ENCODE measurements around the gene GPC5. TPM values are rescaled to one million over a fixed set of nuclear protein-coding genes. Genes with fewer than 3 reads are reported as not detected.

The GPC5 gene
- total and polyA plus RNA-seq, 4 donors: 0.51 to 22.4 (median 2.0) TPM

DNA sequence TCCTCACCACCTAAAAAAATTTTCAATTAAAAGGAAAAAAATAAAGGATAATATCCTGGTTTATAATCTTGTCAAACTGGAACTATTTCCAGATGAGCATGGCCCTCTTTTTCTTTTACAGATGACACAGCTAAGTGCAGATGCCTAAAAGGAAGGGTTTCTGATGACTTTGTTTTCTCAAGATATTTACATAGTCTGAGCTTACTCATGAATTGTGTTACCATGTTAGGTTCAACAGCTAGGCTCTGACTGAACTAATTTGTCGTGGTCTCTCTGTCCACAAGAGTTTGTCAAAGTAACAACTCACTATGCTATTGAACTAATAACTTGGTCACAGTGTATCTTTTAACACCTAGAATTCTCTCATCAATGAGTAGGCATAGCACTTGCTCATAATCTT is 780.8 kb downstream of the GPC5 start:
- DNase-seq (ENCODE audit: low spot score): no peak
- no peaks in the 10 kb centered on the region for H3K4me1 ChIP-seq (ENCODE audit: control insufficient read depth in 4 of 4, insufficient read depth in 4 of 4, low read length in 3 of 4)
- H3K9ac ChIP-seq (ENCODE audit: low read depth in 1 of 2, low read length in 2 of 2): no peak overlapping the region
- no peaks in the 10 kb centered on the region for H3K9me3 ChIP-seq (ENCODE audit: control insufficient read depth in 4 of 4, low read length in 3 of 4)
- no peak for TF ChIP-seq HNF4G (IDR thresholded peaks at IDR 0.05)
- TF ChIP-seq NR2F2 (IDR thresholded peaks at IDR 0.05): no peak
- TF ChIP-seq, protein P1, sequence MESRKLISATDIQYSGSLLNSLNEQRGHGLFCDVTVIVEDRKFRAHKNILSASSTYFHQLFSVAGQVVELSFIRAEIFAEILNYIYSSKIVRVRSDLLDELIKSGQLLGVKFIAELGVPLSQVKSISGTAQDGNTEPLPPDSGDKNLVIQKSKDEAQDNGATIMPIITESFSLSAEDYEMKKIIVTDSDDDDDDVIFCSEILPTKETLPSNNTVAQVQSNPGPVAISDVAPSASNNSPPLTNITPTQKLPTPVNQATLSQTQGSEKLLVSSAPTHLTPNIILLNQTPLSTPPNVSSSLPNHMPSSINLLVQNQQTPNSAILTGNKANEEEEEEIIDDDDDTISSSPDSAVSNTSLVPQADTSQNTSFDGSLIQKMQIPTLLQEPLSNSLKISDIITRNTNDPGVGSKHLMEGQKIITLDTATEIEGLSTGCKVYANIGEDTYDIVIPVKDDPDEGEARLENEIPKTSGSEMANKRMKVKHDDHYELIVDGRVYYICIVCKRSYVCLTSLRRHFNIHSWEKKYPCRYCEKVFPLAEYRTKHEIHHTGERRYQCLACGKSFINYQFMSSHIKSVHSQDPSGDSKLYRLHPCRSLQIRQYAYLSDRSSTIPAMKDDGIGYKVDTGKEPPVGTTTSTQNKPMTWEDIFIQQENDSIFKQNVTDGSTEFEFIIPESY (IDR thresholded peaks at IDR 0.05): no peak
- TF ChIP-seq EGR1 (IDR thresholded peaks at IDR 0.05; ENCODE audit: low read depth in 2 of 2): no peak
- no peak for TF ChIP-seq RAD21 (IDR thresholded peaks at IDR 0.05)
- no peak for TF ChIP-seq HNF4A (conservative IDR thresholded peaks at IDR 0.05)
- no peak for TF ChIP-seq FOXA2 (IDR thresholded peaks at IDR 0.05)
- TF ChIP-seq GABPA (IDR thresholded peaks at IDR 0.05 in 1 of 2, conservative IDR thresholded peaks at IDR 0.05 in 1 of 2): no peak
- TF ChIP-seq, protein P2, sequence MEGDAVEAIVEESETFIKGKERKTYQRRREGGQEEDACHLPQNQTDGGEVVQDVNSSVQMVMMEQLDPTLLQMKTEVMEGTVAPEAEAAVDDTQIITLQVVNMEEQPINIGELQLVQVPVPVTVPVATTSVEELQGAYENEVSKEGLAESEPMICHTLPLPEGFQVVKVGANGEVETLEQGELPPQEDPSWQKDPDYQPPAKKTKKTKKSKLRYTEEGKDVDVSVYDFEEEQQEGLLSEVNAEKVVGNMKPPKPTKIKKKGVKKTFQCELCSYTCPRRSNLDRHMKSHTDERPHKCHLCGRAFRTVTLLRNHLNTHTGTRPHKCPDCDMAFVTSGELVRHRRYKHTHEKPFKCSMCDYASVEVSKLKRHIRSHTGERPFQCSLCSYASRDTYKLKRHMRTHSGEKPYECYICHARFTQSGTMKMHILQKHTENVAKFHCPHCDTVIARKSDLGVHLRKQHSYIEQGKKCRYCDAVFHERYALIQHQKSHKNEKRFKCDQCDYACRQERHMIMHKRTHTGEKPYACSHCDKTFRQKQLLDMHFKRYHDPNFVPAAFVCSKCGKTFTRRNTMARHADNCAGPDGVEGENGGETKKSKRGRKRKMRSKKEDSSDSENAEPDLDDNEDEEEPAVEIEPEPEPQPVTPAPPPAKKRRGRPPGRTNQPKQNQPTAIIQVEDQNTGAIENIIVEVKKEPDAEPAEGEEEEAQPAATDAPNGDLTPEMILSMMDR (IDR thresholded peaks at IDR 0.05; ENCODE audit: low read depth, low read length, missing input control): no peak
- TF ChIP-seq SP1 (IDR thresholded peaks at IDR 0.05): no peak
- TF ChIP-seq JUND (IDR thresholded peaks at IDR 0.05): no peak
- no peaks in the 10 kb centered on the region for H3K27me3 ChIP-seq (ENCODE audit: control insufficient read depth in 4 of 4, insufficient read depth in 4 of 4, low read length in 3 of 4)
- WGBS: 92% methylated on average over 1 of the region's 1 CpG
- no peaks in the 10 kb centered on the region for H3K36me3 ChIP-seq (ENCODE audit: control insufficient read depth in 4 of 4, insufficient read depth in 3 of 4, low read depth in 1 of 4, low read length in 3 of 4)
- no peak overlapping the region for H3K27ac ChIP-seq (ENCODE audit: low read depth in 1 of 2, low read length in 2 of 2)
- H3K4me3 ChIP-seq (ENCODE audit: low read depth in 1 of 3, low read length in 3 of 3): no peak overlapping the region

DNA sequence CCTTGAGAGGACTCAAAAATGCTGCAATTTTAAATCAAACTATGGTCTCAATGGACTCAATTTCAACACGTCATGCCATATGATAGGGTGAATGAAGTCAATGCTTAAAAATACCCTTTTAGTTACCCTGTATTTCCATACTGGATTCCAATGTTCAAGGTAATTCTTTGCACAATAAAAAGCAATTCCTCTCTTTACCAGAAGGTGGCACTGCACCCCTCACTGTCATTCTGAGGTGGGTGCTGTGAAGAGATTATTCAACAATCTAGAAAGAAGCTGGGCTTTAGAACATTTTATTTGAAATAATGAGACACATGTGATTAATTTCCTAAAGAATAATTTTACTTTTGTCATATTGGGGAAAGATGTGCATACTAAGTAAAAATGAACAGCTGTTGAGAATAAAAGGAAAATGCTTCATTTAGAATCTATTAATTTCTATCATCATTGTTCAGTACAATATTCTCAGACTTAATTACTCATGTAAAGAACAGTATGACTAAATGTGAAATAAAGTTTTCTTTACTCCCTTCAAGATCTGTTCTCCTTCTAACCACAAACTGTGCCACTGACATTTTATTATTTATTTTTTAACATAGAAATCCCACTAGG is 789.1 kb downstream of the GPC5 start:
- Histone ChIP-seq H3K27ac (ENCODE audit: low read depth in 1 of 2, low read length in 2 of 2) (no peak overlapping the region), H3K9me3 (ENCODE audit: control insufficient read depth in 4 of 4, low read length in 3 of 4) (no peaks in the 10 kb centered on the region), H3K27me3 (ENCODE audit: control insufficient read depth in 4 of 4, insufficient read depth in 4 of 4, low read length in 3 of 4) (no peaks in the 10 kb centered on the region), H3K4me1 (ENCODE audit: control insufficient read depth in 4 of 4, insufficient read depth in 4 of 4, low read length in 3 of 4) (no peaks in the 10 kb centered on the region), H3K4me3 (ENCODE audit: low read depth in 1 of 3, low read length in 3 of 3) (no peak overlapping the region), H3K9ac (ENCODE audit: low read depth in 1 of 2, low read length in 2 of 2) (no peak overlapping the region), H3K36me3 (ENCODE audit: control insufficient read depth in 4 of 4, insufficient read depth in 3 of 4, low read depth in 1 of 4, low read length in 3 of 4) (no peaks in the 10 kb centered on the region)
- WGBS: 3% methylated on average over 1 of the region's 1 CpG
- no peak for DNase-seq (ENCODE audit: low spot score)
- TF ChIP-seq HNF4A (conservative IDR thresholded peaks at IDR 0.05) (peak; percentile 48 to 62), EGR1 (IDR thresholded peaks at IDR 0.05; ENCODE audit: low read depth in 2 of 2) (peak in 1 of 2 donors; percentile 22), JUND (IDR thresholded peaks at IDR 0.05) (peak; percentile 73 to 82), RAD21 (IDR thresholded peaks at IDR 0.05) (peak; percentile 92 to 94), FOXA1 (IDR thresholded peaks at IDR 0.05) (no peak), TAF1 (conservative IDR thresholded peaks at IDR 0.05) (no peak), HNF4G (IDR thresholded peaks at IDR 0.05) (peak; percentile 19)
- TF ChIP-seq, protein P2 (IDR thresholded peaks at IDR 0.05; ENCODE audit: low read depth, low read length, missing input control): peak; percentile 81
